Muscle layer of colon (tissue), 2 donors: ENCODE data around the gene PNPLA8.

Source experiments
- H3K27ac ChIP-seq: one replicate; pipeline ENCODE4 v1.7.0; 2013; ENCODE audit warnings: low read depth, mild to moderate bottlenecking, low read length, moderate library complexity
- H3K27me3 ChIP-seq, 2 donors: one replicate each; pipeline ENCODE4 v1.7.0; 2013; ENCODE audit warnings: low read length in 2 of 2, mild to moderate bottlenecking in 2 of 2; ENCODE audit not compliant: insufficient read depth in 2 of 2, control insufficient read depth in 1 of 2
- H3K36me3 ChIP-seq: one replicate; pipeline ENCODE4 v1.7.0; 2013; ENCODE audit warnings: mild to moderate bottlenecking, low read length; ENCODE audit not compliant: insufficient read depth
- H3K4me1 ChIP-seq: one replicate; pipeline ENCODE4 v1.7.0; 2013; ENCODE audit warnings: mild to moderate bottlenecking, low read length; ENCODE audit not compliant: insufficient read depth
- H3K4me3 ChIP-seq, 2 donors: one replicate each; pipeline ENCODE4 v1.7.0; 2013; ENCODE audit warnings: low read length in 2 of 2, low read depth in 1 of 2, mild to moderate bottlenecking in 1 of 2, moderate library complexity in 1 of 2
- H3K9ac ChIP-seq: one replicate; pipeline ENCODE4 v1.7.0; 2013; ENCODE audit warnings: low read length
- H3K9me3 ChIP-seq: one replicate; pipeline ENCODE4 v1.7.0; 2013; ENCODE audit warnings: mild to moderate bottlenecking, low read length
- donor health status: abdominal sarcoma.
- donor health status: Adenocarcinoma of cecum.

PNPLA8 gene

DNA sequence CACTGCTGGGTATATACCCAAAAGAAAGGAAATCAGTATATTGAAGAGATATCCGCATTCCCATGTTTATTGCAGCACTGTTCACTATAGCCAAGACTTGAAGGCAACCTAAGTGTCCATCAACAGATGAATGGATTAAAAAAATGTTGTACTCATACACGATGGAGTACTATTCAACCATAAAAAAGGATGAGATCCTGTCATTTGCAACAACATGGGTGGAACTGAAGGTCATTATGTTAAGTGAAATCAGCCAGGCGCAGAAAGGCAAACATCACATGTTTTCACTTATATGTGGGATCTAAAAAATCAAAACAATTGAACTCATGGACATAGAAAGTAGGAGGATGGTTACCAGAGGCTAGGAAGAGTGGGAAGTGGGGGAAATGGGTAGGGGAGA is 89.0 kb downstream of the PNPLA8 start:
- Histone ChIP-seq H3K36me3 (no peaks in the 10 kb centered on the region), H3K9me3 (no peaks in the 10 kb centered on the region), H3K9ac (no peak overlapping the region), H3K4me3 (no peak overlapping the region), H3K4me1 (no peaks in the 10 kb centered on the region), H3K27me3 (no peaks in the 10 kb centered on the region), H3K27ac (no peak overlapping the region)

DNA sequence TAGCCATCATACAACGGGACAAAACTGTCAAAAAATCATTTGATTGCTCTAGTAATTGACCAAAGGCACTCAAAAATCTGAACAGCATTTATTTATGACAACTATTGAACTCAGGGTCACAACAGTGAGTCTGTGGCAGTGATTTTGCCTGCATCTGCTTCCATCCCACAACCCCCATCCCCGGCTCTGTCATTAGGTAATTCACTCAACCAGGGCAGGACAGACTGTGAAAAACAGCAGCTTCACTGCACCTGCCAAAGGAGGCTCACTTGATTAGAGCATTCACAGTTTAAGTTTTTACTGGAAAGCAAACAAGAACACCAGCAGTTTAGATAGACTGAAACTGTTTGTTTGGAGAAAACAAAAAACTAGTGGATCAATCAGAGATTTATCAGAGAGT is 91.9 kb downstream of the PNPLA8 start:
- Histone ChIP-seq H3K4me3 (no peak overlapping the region), H3K9ac (no peak overlapping the region), H3K9me3 (no peaks in the 10 kb centered on the region), H3K4me1 (no peaks in the 10 kb centered on the region), H3K27ac (no peak overlapping the region), H3K36me3 (no peaks in the 10 kb centered on the region), H3K27me3 (no peaks in the 10 kb centered on the region)

DNA sequence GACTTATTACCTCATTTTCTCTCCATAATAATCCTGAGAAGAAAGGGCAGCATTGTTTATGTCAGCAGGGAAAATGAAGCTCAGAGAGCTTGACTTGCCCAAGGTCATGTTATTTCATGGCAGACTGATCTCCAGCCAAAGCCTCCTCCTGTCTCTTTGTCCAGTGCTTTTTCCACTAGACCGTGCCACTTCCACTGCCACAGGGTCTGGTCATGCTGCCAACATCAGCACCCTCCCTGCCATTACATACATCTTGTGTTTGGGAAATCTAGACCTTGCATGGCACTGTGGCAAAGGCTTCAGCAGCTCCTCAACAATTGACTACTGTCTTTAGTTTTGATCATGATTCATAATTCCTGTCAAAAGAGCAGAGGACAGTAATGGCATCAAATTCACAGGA is 94.8 kb downstream of the PNPLA8 start:
- H3K27me3 ChIP-seq, result no peaks in the 10 kb centered on the region
- H3K4me1 ChIP-seq, result no peaks in the 10 kb centered on the region
- H3K36me3 ChIP-seq, result no peaks in the 10 kb centered on the region
- no peak overlapping the region for H3K9ac ChIP-seq
- no peak overlapping the region for H3K27ac ChIP-seq
- no peaks in the 10 kb centered on the region for H3K9me3 ChIP-seq
- H3K4me3 ChIP-seq, result no peak overlapping the region

DNA sequence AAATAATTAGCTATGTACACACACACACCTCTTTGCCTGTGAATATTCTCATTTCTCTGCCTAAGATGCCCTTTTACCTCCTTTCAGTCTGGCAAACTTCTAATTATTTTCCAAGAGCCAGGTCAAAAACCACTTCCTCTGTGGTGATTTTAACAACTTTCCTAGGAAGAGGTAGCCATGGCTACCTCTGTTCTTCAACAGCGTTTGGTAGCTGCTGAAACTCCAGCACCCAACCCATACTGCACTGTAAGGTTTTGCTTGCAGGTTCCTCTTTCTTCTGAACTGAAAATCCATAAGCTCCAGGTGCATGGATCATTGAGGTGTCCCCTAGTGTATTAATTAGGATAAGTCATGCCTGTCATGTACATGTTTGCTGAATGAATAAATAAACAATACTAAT is 95.3 kb downstream of the PNPLA8 start:
- no peaks in the 10 kb centered on the region for H3K4me1 ChIP-seq
- no peak overlapping the region for H3K4me3 ChIP-seq
- H3K9ac ChIP-seq, result no peak overlapping the region
- H3K36me3 ChIP-seq, result no peaks in the 10 kb centered on the region
- H3K9me3 ChIP-seq, result no peaks in the 10 kb centered on the region
- H3K27ac ChIP-seq, result no peak overlapping the region
- no peaks in the 10 kb centered on the region for H3K27me3 ChIP-seq

GRCh38 chr7:108427766-108428165 is 98.2 kb downstream of the PNPLA8 start:
- H3K36me3 ChIP-seq, result no peaks in the 10 kb centered on the region
- H3K4me3 ChIP-seq, result no peak overlapping the region
- no peaks in the 10 kb centered on the region for H3K27me3 ChIP-seq
- H3K4me1 ChIP-seq, result no peaks in the 10 kb centered on the region
- no peak overlapping the region for H3K9ac ChIP-seq
- H3K9me3 ChIP-seq, result no peaks in the 10 kb centered on the region
- H3K27ac ChIP-seq, result no peak overlapping the region

GRCh38 chr7:108425714-108426275 is 100.1 kb downstream of the PNPLA8 start:
- H3K27me3 ChIP-seq, result no peaks in the 10 kb centered on the region
- no peak overlapping the region for H3K27ac ChIP-seq
- no peak overlapping the region for H3K4me3 ChIP-seq
- no peaks in the 10 kb centered on the region for H3K36me3 ChIP-seq
- H3K9me3 ChIP-seq, result no peaks in the 10 kb centered on the region
- H3K4me1 ChIP-seq, result no peaks in the 10 kb centered on the region
- no peak overlapping the region for H3K9ac ChIP-seq

GRCh38 chr7:108424013-108424412 is 101.9 kb downstream of the PNPLA8 start:
- no peak overlapping the region for H3K9ac ChIP-seq
- H3K27me3 ChIP-seq, result no peaks in the 10 kb centered on the region
- H3K27ac ChIP-seq, result no peak overlapping the region
- no peaks in the 10 kb centered on the region for H3K9me3 ChIP-seq
- H3K4me3 ChIP-seq, result no peak overlapping the region
- no peaks in the 10 kb centered on the region for H3K36me3 ChIP-seq
- H3K4me1 ChIP-seq, result no peaks in the 10 kb centered on the region

DNA sequence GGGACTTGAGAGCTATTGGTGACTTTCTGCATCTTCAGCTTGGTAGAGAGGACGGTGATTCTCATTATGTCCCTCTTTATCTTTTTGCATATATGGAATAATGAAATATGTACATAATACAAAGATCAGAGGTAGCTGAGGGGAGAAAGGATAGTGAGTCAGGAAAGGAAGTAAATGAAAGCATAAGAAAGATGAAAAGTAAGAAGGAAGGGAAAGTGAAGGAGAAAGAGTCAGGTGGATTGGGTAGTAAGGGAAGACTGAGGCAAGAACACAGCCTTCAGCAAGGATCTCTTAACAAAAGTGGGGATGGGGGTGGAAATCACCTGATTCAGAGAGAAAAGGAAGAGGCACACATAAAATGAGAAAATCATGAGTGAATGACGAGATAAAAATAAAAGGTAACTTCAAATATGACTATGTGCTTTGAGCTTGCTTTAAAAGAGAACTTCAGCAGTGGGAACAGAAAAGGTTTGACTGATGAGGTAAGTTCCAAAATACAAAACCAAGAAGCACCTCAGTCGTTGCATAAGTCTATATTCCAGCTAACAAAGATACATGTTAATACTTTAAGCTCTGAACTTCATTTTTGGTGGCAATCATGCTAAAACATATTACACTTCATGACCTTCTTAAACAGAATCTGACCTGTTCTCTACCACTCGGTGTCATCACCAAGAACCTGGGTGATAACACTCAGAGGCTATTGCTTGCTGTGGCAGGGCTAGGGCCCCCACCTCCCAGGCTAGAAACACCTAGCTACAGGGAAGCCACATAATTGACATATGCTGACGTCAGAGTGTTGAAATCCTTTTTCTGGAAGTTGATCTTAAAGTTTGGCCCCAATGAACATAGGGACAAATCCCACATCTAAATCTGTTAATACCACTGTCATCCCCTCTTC is 102.6 kb downstream of the PNPLA8 start:
- Histone ChIP-seq H3K4me1 (no peaks in the 10 kb centered on the region), H3K36me3 (no peaks in the 10 kb centered on the region), H3K27ac (no peak overlapping the region), H3K9me3 (no peaks in the 10 kb centered on the region), H3K4me3 (no peak overlapping the region), H3K27me3 (no peaks in the 10 kb centered on the region), H3K9ac (no peak overlapping the region)

DNA sequence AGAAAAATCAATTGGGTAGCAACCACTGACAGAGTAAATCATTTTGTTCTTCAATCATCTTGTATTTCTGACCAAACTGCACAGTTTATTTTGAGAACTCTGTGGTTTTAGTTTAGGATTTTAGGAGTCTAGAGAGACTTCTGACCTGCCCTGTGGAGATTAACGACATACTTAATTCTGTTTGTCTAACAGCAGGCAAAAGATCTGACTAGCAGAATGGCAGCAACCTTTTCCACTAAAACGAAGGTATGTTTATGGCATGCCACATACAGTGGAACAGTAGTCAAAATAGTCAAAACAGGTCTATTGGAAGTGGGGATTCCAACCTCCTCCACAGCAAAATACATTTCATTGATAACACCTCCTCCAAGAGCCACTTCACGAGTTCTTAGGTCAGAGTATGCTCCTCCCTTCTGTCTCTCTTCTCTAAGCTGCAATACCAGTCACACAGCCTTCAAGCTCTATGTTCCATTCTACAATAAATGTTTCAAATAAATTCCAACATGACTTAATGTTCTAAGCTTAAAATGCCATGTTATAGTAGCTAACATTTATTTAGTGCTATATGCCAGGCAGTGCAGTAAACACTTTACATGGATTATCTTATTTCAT is 104.1 kb downstream of the PNPLA8 start:
- no peak overlapping the region for H3K9ac ChIP-seq
- no peaks in the 10 kb centered on the region for H3K36me3 ChIP-seq
- H3K27ac ChIP-seq, result no peak overlapping the region
- H3K27me3 ChIP-seq, result no peaks in the 10 kb centered on the region
- H3K9me3 ChIP-seq, result no peaks in the 10 kb centered on the region
- H3K4me3 ChIP-seq, result no peak overlapping the region
- H3K4me1 ChIP-seq, result no peaks in the 10 kb centered on the region
